Large intestine (tissue), 3 donors: ENCODE data around the gene CELA2A. TPM values are rescaled to one million over a fixed set of nuclear protein-coding genes. Genes with fewer than 3 reads are reported as not detected.
"Not testable (repeated sequence)": the region's sequence is repeated elsewhere in the genome, so short reads cannot be mapped to it uniquely, and the experiment has no call there.

Experiments
- DNase-seq, 2 donors: peaks; one replicate each; pipeline versions ENCODE4 v3.0.0 to v3.0.0-alpha.2; 2013
- H3K27ac ChIP-seq: one replicate; pipeline ENCODE4 v1.5.1; 2013; ENCODE audit warnings: low read length
- H3K27me3 ChIP-seq: 2 replicates; pipeline ENCODE4 v1.6.1; 2013; ENCODE audit warnings: low read length; ENCODE audit not compliant: control insufficient read depth, insufficient read depth
- H3K36me3 ChIP-seq: 2 replicates; pipeline ENCODE4 v1.6.1; 2013; ENCODE audit warnings: low read length; ENCODE audit not compliant: control insufficient read depth, insufficient read depth
- H3K4me1 ChIP-seq: one replicate; pipeline ENCODE4 v1.6.1; 2013; ENCODE audit warnings: low read length; ENCODE audit not compliant: control insufficient read depth, insufficient read depth
- H3K4me3 ChIP-seq: one replicate; pipeline ENCODE4 v1.5.1; 2013; ENCODE audit warnings: low read length
- H3K9me3 ChIP-seq: one replicate; pipeline ENCODE4 v1.6.1; 2013; ENCODE audit warnings: mild to moderate bottlenecking, low read depth, low read length, moderate library complexity; ENCODE audit not compliant: control insufficient read depth
- WGBS: methylation state at CpG from one replicate; pipeline ENCODE4 v1.1.5; 2013; ENCODE audit warnings: low lambda C conversion rate; ENCODE audit not compliant: insufficient coverage; 5-methylcytosine and 5-hydroxymethylcytosine counted together
- polyA plus RNA-seq: library from polyadenylated mRNA; unstranded; fragments of 120-200 nt; gene quantifications from one replicate; pipeline ENCODE4 v1.2.1, GENCODE V29; 2013

The CELA2A gene
- polyA plus RNA-seq, 1 donor = 0.18 TPM

DNA sequence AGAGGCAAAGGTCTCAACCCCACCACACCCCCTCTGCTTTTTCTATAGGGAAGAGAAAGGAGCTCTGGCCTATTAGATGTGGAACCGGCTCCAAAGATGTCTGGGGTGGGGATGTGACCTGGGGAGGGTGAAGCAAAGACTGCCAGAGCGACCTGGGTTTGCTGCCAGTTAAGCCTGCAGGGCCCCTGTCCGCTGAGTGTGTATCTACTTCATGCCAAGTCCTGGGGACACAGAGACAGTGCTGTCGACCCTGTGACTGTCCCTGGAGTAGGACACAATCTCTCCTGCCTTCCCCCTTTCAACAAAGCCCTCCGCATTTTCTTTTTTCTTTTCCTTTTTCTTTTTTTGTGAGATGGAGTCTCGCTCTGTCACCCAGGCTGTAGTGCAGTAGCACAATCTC lies 25.9 kb downstream of the CELA2A start:
- not testable (repeated sequence) for H3K27ac ChIP-seq, H3K4me1 ChIP-seq
- WGBS = 100% methylated on average over 2 of the region's 6 CpGs

DNA sequence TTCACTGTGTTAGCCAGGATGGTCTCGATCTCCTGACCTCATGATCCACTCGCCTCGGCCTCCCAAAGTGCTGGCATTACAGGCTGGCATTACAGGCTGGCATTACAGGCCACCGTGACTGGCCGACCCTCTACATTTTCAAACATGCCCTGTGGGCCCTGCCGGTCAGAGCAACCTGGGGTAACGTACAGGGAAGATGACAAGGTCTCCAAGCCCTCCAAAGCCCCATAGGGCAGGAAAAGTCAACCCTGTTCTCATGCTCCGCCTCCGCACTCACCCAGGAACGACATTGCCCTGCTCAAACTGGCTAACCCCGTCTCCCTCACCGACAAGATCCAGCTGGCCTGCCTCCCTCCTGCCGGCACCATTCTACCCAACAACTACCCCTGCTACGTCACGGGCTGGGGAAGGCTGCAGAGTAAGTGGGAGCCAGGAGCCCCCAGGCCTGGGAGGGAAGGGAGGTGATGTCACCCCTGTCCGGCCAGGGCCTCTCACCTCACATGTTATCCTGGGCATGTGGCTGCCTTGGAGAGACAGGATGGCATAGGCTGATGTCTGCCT lies 26.5 kb downstream of the CELA2A start:
- H3K27ac ChIP-seq, H3K36me3 ChIP-seq, H3K27me3 ChIP-seq, DNase-seq, H3K4me1 ChIP-seq, H3K9me3 ChIP-seq, H3K4me3 ChIP-seq: not testable (repeated sequence)
- WGBS = no CpG with 5 or more reads among the region's 16 CpGs

More for the DNA sequence above, 25.9 kb downstream of the CELA2A start:
- H3K27me3 ChIP-seq, H3K36me3 ChIP-seq, DNase-seq, H3K4me3 ChIP-seq, H3K9me3 ChIP-seq: not testable (repeated sequence)

DNA sequence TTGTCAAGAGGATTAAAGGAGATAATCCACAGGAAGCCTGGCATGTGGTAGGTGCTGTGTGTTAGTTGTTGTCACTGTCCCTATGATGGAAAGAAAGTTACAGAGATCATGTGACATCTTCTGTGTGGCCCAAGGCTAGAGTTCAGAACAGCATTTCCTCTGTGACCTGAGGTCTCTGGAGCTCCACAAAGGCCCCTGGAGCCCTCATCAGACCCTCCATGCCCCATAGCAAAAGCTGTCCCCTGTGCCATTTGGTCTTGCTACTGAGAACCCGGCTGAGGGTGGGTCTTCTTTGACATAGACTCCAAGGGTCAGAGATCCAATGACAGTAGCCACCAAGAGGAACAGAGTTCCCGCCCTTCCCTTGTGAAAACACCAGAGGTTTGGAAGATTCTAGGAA lies 27.4 kb downstream of the CELA2A start:
- H3K27me3 ChIP-seq = no peaks in the 10 kb centered on the region
- 100% methylated on average over 1 of the region's 2 CpGs for WGBS

DNA sequence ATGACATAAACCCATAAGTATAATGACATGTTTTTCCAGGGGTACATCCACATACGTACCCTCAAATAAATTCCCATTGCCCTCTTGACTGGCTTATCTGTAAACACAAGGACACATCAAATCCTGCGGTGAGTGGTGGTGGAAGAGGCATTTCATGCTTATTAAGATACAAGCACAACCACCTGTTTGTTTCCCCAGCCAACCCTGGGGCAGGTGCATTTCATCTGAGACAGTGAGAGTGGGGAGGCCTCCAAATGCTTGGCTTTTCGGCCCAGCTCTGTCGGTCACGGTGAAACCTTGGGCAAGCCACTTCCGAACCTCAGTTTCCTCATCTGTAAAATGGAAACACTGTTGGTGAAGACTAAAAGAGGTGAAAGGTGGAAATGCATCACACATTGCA lies 27.9 kb downstream of the CELA2A start:
- DNase-seq, H3K27ac ChIP-seq, H3K9me3 ChIP-seq, H3K4me1 ChIP-seq, H3K36me3 ChIP-seq, H3K4me3 ChIP-seq, H3K27me3 ChIP-seq: not testable (repeated sequence)
- no CpG with 5 or more reads among the region's 6 CpGs for WGBS

More for the DNA sequence above, 27.4 kb downstream of the CELA2A start:
- H3K27ac ChIP-seq = no peak overlapping the region
- no peak overlapping the region for H3K4me3 ChIP-seq
- no peaks in the 10 kb centered on the region for H3K4me1 ChIP-seq
- no peaks in the 10 kb centered on the region for H3K9me3 ChIP-seq
- peaks cover 6% of the 10 kb centered on the region for H3K36me3 ChIP-seq
- no peak for DNase-seq

DNA sequence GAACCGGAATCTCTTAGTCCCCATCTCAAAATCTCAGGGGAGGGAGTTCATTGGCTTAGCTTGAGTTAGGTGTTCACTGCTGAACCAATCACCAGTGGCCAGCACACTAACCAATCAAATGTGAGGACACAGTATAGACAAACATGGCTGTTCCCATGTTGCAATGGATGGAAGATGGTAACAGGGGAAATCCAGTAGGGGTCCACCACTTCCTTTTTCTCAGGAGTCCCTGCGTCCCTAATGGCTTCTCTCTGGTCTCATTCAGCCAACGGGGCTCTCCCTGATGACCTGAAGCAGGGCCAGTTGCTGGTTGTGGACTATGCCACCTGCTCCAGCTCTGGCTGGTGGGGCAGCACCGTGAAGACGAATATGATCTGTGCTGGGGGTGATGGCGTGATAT lies 29.1 kb downstream of the CELA2A start:
- no CpG with 5 or more reads among the region's 6 CpGs for WGBS
- DNase-seq = no peak
- H3K4me3 ChIP-seq = no peak overlapping the region

DNA sequence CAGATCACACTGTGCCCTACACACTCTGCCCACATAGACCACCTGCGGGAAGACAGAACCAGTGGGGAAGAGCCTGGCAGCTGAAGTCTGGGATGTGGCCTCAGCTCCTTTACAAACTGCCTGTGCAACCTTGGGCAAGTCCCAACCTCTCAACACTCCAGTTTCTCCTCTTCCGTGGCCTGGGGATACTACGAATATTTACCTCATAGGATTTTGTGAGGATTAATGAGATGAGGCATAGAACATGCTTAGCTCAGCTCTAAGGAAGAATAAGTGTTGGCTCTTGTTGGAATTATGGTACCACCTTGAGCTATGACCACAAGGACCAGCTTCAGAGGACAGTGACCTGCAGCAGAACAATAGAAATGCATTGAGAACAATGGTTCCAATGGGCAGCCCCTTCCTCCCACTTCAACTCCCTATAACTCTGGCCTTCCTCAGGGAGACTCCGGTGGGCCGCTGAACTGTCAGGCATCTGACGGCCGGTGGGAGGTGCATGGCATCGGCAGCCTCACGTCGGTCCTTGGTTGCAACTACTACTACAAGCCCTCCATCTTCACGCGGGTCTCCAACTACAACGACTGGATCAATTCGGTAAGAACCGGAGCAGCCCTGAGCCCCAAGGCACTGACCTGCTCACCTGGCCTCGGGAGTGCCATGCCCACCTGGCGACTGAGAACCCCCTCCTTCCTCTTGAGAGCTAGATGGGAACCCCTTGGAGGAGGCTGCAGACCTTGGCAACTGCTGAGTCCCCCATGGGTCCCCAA lies 30.5 kb downstream of the CELA2A start:
- no CpG with 5 or more reads among the region's 17 CpGs for WGBS
- not testable (repeated sequence) for DNase-seq, H3K4me1 ChIP-seq, H3K27me3 ChIP-seq, H3K27ac ChIP-seq, H3K4me3 ChIP-seq, H3K36me3 ChIP-seq, H3K9me3 ChIP-seq

More for the DNA sequence above, 29.1 kb downstream of the CELA2A start:
- Histone ChIP-seq H3K9me3 (no peaks in the 10 kb centered on the region), H3K27me3 (no peaks in the 10 kb centered on the region), H3K27ac (no peak overlapping the region), H3K36me3 (peaks cover 6% of the 10 kb centered on the region), H3K4me1 (no peaks in the 10 kb centered on the region)

DNA sequence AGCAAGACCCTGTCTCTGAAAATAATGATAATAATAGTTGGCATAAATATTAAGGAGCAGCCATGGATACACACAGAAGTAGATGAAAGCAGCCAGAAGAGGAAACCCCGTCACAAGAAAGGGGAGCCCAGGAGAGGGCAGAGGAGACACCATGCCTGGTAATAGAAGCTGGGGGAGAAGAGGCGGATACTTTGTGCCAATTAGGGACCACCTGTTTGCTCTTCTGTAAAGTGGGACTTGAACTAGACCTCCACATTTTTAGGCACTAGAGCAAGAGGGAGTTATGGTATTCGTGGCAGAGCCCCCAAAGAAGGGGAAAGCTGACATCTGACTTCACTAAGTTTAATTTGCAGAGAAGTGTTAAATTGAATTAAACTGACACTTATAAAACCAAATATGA lies 31.8 kb downstream of the CELA2A start:
- Histone ChIP-seq H3K36me3 (peaks cover 22% of the 10 kb centered on the region), H3K4me3 (no peak overlapping the region), H3K27ac (no peak overlapping the region), H3K4me1 (no peaks in the 10 kb centered on the region), H3K9me3 (no peaks in the 10 kb centered on the region), H3K27me3 (no peaks in the 10 kb centered on the region)
- no CpG with 5 or more reads among the region's 3 CpGs for WGBS
- DNase-seq = no peak

DNA sequence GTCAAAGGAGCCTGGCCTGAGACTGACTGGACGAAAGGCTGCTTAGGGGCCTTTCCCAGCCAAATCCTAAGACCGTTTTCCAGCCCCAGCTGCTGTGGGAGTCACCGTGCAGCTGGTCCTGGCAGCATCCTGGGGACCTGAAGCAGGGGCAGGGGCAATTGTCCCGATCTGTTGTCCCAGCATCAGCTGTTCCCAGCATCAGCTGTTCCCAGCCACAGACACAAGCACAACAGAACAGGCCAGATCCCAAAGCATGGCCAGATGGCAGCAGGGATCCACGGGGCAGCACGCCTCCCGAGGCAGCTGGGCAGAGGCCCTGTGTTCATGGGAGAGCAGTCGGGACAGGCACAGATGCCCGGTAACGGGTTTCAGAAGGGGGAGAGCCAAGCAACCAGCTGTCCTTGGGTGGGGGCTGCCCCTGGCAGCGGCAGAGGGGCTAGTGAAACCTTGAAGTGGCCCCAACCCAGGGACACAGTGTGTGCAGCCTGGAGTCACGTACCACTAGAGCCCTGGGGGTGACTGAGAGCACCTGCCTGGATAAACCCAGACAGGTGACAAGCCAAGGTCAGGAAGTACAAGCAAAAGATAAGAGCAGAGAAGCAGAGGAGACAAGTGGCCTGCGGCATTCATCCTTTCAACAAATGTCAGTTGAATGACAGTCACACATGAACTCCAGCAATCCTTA lies 32.7 kb downstream of the CELA2A start:
- no peaks in the 10 kb centered on the region for H3K4me1 ChIP-seq
- no peak overlapping the region for H3K27ac ChIP-seq
- no peak overlapping the region for H3K4me3 ChIP-seq
- no peaks in the 10 kb centered on the region for H3K27me3 ChIP-seq
- no CpG with 5 or more reads among the region's 13 CpGs for WGBS
- no peaks in the 10 kb centered on the region for H3K9me3 ChIP-seq
- DNase-seq = peak in 1 of 2 donors; percentile 52
- peaks cover 28% of the 10 kb centered on the region for H3K36me3 ChIP-seq

DNA sequence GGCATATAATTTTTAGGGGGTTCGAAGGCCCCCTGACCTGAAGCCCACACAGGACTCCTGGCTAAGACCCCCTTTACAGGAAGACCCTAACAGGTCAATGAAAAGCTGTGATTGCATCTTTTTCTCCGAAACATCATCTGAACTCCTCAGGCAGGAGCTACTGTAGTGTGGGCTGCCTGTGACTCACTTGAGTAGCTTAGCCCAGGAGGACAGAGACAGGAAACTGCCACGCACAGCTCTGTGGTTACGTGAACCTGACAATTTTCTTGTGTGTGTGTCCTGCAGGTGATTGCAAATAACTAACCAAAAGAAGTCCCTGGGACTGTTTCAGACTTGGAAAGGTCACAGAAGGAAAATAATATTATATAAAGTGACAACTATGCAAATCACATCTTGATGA lies 34.5 kb downstream of the CELA2A start:
- peaks cover 31% of the 10 kb centered on the region for H3K36me3 ChIP-seq
- not testable (repeated sequence) for H3K27ac ChIP-seq, H3K4me1 ChIP-seq, H3K27me3 ChIP-seq, H3K4me3 ChIP-seq, DNase-seq, H3K9me3 ChIP-seq
- WGBS = 90% methylated on average over 2 of the region's 4 CpGs

DNA sequence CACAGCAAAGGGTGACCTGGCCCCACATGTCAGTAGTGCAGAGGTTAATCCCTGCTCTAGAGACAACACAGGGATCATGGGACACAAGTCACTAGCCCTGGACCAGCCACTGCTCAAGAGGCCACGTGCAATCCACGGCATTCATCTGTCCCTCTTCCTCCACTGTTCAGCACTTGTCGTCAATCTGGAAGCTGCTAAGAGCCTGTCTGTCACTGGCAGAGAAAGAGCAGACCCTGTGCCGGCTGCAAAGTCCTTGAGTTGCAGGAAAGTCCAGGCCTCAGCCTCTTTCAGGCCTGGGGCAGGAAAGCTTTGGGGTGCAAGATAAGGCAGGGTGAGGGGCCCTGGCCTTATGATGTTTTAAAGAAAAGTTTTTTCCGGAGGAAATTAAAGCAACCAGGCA lies 36.1 kb downstream of the CELA2A start:
- Histone ChIP-seq H3K36me3 (peaks cover 32% of the 10 kb centered on the region), H3K9me3 (no peaks in the 10 kb centered on the region)
- WGBS = no CpG with 5 or more reads among the region's 5 CpGs

More for the DNA sequence above, 36.1 kb downstream of the CELA2A start:
- no peaks in the 10 kb centered on the region for H3K27me3 ChIP-seq
- H3K4me1 ChIP-seq = no peaks in the 10 kb centered on the region
- H3K4me3 ChIP-seq = no peak overlapping the region
- no peak overlapping the region for H3K27ac ChIP-seq
- DNase-seq = no peak
